ENCODE results near the gene PDIA4. TPM values are rescaled to one million over a fixed set of nuclear protein-coding genes. Genes with fewer than 3 reads are reported as not detected.
A peak's percentile ranks its signal among the peaks of the same experiment; 100 is the strongest.

The PDIA4 gene
- polyA plus RNA-seq, 3 donors, result 36.5 to 51.2 (median 37.0) TPM

- H3K4me3 ChIP-seq (replicated peaks in 1 of 3; ENCODE audit: low read depth in 2 of 3, low read length in 3 of 3), result no peak overlapping the region
- Mint-ChIP-seq H3K27me3 (ENCODE audit: low read depth in 3 of 3) (peaks cover 0 to 2% (median 0%) of the 10 kb centered on the region in 3 donors), H3K4me3 (peak overlapping the region in 1 of 2 donors; percentile 4), H3K27ac (peak overlapping the region in 1 of 7 donors; percentile 54), H3K9me3 (no peaks in the 10 kb centered on the region), H3K36me3 (peaks cover 56 to 82% of the 10 kb centered on the region in 2 donors), H3K4me1 (no peaks in the 10 kb centered on the region)
- peaks cover 9% of the 10 kb centered on the region for H4K20me1 ChIP-seq (ENCODE audit: insufficient read depth, low read length)
- H3K9me3 ChIP-seq (replicated peaks in 1 of 2; ENCODE audit: control insufficient read depth in 1 of 2, insufficient read depth in 1 of 2, low read length in 2 of 2), result no peaks in the 10 kb centered on the region
- TF ChIP-seq, protein P1, sequence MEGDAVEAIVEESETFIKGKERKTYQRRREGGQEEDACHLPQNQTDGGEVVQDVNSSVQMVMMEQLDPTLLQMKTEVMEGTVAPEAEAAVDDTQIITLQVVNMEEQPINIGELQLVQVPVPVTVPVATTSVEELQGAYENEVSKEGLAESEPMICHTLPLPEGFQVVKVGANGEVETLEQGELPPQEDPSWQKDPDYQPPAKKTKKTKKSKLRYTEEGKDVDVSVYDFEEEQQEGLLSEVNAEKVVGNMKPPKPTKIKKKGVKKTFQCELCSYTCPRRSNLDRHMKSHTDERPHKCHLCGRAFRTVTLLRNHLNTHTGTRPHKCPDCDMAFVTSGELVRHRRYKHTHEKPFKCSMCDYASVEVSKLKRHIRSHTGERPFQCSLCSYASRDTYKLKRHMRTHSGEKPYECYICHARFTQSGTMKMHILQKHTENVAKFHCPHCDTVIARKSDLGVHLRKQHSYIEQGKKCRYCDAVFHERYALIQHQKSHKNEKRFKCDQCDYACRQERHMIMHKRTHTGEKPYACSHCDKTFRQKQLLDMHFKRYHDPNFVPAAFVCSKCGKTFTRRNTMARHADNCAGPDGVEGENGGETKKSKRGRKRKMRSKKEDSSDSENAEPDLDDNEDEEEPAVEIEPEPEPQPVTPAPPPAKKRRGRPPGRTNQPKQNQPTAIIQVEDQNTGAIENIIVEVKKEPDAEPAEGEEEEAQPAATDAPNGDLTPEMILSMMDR (IDR thresholded peaks at IDR 0.05), result no peak
- no peak overlapping the region for H3K27ac ChIP-seq (ENCODE audit: low read depth in 1 of 2, low read length in 2 of 2)
- peaks cover 9% of the 10 kb centered on the region for H3K79me2 ChIP-seq (ENCODE audit: insufficient read depth, low read length)
- 70% methylated on average over 4 of the region's 7 CpGs for WGBS (ENCODE audit: insufficient coverage)
- H3K4me2 ChIP-seq (replicated peaks; ENCODE audit: extremely low read depth, low read length, poor library complexity, severe bottlenecking), result no peak overlapping the region
- H3K9ac ChIP-seq (ENCODE audit: insufficient read depth, low read length, poor library complexity, severe bottlenecking), result no peak overlapping the region
- peaks cover 64 to 81% of the 10 kb centered on the region in 2 donors for H3K36me3 ChIP-seq (replicated peaks in 1 of 2; ENCODE audit: control insufficient read depth in 1 of 2, insufficient read depth in 2 of 2, low read length in 2 of 2)
- no peaks in the 10 kb centered on the region for H3K4me1 ChIP-seq (ENCODE audit: control insufficient read depth in 1 of 2, insufficient read depth in 2 of 2, low read length in 2 of 2)
- H3K27me3 ChIP-seq (ENCODE audit: control insufficient read depth in 2 of 2, insufficient read depth in 2 of 2, low read length in 2 of 2), result no peaks in the 10 kb centered on the region
- no peak for DNase-seq
- no peak overlapping the region for H2AFZ ChIP-seq (ENCODE audit: insufficient read depth, low read depth, low read length, poor library complexity, severe bottlenecking)
- intact Hi-C loops (cut with micrococcal nuclease), result no loop called here
Measured at GRCh38 chr7:149016876-149017275, 11.4 kb downstream of the PDIA4 start.

DNA sequence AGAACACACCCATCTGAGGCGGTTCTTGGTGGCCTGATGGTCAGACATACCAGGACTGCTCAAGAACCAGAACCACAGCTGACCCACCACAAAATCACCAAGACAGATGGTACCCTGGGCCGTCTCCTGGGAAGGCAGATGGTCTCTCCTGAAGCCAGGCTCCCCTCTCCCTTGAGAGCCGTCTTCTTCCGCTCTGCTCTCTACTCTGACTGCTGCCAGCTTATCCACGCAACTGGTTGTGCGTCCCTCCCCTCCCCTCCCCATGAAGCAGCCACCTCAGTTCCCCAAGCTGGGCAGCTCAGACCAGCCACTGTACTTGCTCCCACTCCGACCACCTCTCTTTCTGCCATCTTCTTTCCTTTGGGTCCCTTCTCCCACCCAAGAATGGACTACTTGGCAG lies 14.0 kb downstream of the PDIA4 start:
- H3K27me3 Mint-ChIP-seq (ENCODE audit: low read depth in 3 of 3), result no peaks in the 10 kb centered on the region
- no peak overlapping the region for H3K4me3 Mint-ChIP-seq
- H3K4me3 ChIP-seq (replicated peaks in 1 of 3; ENCODE audit: low read depth in 2 of 3, low read length in 3 of 3), result no peak overlapping the region
- H3K36me3 ChIP-seq (replicated peaks in 1 of 2; ENCODE audit: control insufficient read depth in 1 of 2, insufficient read depth in 2 of 2, low read length in 2 of 2), result peaks cover 73 to 93% of the 10 kb centered on the region in 2 donors
- no peaks in the 10 kb centered on the region for H3K27me3 ChIP-seq (ENCODE audit: control insufficient read depth in 2 of 2, insufficient read depth in 2 of 2, low read length in 2 of 2)
- TF ChIP-seq, protein P1 (IDR thresholded peaks at IDR 0.05), result no peak
- no peaks in the 10 kb centered on the region for H3K9me3 Mint-ChIP-seq
- no peak overlapping the region for H3K4me2 ChIP-seq (replicated peaks; ENCODE audit: extremely low read depth, low read length, poor library complexity, severe bottlenecking)
- H2AFZ ChIP-seq (ENCODE audit: insufficient read depth, low read depth, low read length, poor library complexity, severe bottlenecking), result no peak overlapping the region
- no peak overlapping the region for H3K27ac ChIP-seq (ENCODE audit: low read depth in 1 of 2, low read length in 2 of 2)
- no peaks in the 10 kb centered on the region for H3K4me1 Mint-ChIP-seq
- H3K9ac ChIP-seq (ENCODE audit: insufficient read depth, low read length, poor library complexity, severe bottlenecking), result no peak overlapping the region
- 98% methylated on average over 6 of the region's 7 CpGs for WGBS (ENCODE audit: insufficient coverage)
- no peaks in the 10 kb centered on the region for H3K9me3 ChIP-seq (replicated peaks in 1 of 2; ENCODE audit: control insufficient read depth in 1 of 2, insufficient read depth in 1 of 2, low read length in 2 of 2)
- H3K27ac Mint-ChIP-seq, result peak overlapping the region in 2 of 7 donors; percentile 32 to 65
- peaks cover 4% of the 10 kb centered on the region for H4K20me1 ChIP-seq (ENCODE audit: insufficient read depth, low read length)
- H3K4me1 ChIP-seq (ENCODE audit: control insufficient read depth in 1 of 2, insufficient read depth in 2 of 2, low read length in 2 of 2), result no peaks in the 10 kb centered on the region
- peaks cover 65 to 95% of the 10 kb centered on the region in 2 donors for H3K36me3 Mint-ChIP-seq
- intact Hi-C loops (cut with micrococcal nuclease), result no loop called here
- DNase-seq, result no peak
- H3K79me2 ChIP-seq (ENCODE audit: insufficient read depth, low read length), result no peaks in the 10 kb centered on the region
